ENCODE measurements around the gene POU6F1.
A peak's percentile ranks its signal among the peaks of the same experiment; 100 is the strongest.
"Not testable (repeated sequence)": the region's sequence is repeated elsewhere in the genome, so short reads cannot be mapped to it uniquely, and the experiment has no call there.

Gene POU6F1

DNA sequence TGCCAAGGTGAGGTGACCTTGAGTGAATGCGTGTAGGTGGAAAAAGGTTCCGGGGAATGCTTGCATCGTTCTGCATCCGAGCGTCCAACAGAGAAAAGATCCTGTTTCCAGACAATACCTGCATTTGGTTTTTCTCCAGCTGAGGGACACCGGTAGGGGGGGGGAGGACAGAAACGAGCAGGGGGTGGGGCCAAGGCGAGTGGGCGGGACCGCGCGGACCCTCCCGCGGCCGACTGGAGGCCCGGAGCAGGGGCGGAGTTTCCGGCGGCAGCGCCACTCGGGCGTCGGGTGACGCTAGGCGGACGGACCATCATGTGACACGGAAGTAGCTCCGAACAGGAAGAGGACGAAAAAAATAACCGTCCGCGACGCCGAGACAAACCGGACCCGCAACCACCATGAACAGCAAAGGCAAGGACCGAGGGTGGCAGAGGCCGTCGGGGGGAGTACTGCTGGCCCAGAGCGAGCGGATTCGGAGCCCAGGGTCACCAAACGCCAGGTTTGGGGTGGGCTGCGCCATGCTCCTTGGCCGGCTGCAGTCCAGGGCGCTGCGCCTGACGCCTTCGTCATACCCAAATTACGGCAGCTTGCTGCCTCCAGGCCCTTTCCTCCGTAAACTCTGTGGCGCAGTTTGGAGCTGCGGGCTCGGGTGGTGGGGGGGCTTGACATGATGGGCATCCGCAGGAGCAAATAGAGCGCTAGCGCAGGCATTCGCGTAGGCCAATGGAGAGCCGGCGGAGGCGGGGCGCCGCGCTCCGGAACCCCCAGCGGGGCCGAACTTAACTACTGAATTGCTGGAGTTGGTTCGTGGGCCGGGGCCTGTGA, 20.9 kb upstream of the POU6F1 start, which contains the start of gene DAZAP2:
Gene DAZAP2, plus strand, starts transcription at position 317 of the 825 bp plus-strand sequence. Its CDS starts 82 bp downstream, at position 399.
- Mint-ChIP-seq H3K9me3 (no peaks in the 10 kb centered on the region), H3K4me1 (peaks cover 44% of the 10 kb centered on the region), H3K4me3 (peak within 1 kb of the TSS; percentile 96), H3K36me3 (peaks cover 7% of the 10 kb centered on the region), H3K27ac (peak within 1 kb of the TSS; percentile 98), H3K27me3 (no peaks in the 10 kb centered on the region)

DNA sequence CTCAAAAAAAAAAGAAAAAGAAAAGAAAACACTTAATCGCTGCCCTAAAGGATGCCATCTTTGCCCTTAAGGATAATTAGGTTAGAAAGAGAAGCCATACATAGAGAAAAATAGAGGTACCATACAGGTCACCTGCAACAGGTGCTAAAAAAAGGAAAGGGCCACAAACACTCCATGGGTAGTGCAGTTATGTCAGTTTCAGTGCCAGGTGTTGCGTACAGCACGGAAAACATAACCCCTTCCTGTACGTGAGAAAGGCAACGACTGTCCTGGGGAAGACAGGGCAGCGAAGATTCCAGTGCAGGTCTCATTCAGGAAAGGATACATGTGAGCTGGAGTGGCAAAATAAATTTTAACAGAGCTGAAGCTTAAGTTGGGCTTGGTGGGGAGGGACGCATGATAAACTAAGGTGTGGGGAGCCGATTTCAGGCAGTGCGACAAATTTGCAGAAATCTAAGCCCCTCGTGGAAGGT, 20.2 kb upstream of the POU6F1 start:
- Mint-ChIP-seq H3K27ac (peak overlapping the region; percentile 98), H3K9me3 (no peaks in the 10 kb centered on the region), H3K4me1 (peaks cover 42% of the 10 kb centered on the region), H3K27me3 (no peaks in the 10 kb centered on the region), H3K4me3 (peak overlapping the region; percentile 96), H3K36me3 (peaks cover 6% of the 10 kb centered on the region)

DNA sequence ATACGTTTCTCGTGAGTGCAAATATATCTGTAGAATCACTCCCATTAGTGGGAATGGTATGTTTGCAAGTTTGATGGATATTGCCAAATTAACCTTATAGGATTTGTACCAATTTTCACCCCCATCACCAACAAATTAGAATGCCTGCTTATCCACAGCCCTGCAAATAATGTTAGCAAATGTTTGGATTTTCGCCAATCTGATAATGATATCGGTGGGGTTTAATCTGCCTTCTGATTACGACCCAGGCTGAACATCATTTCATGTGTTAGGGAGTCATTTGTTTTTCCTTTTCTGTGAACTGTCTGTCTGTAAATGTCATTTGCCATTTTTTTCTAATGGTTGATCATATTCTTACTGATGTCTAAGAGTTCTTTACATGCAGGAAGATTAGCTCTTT, 16.7 kb upstream of the POU6F1 start:
- H3K27ac Mint-ChIP-seq = no peak overlapping the region
- H3K4me1 Mint-ChIP-seq = peaks cover 10% of the 10 kb centered on the region
- H3K27me3 Mint-ChIP-seq = no peaks in the 10 kb centered on the region
- no peak overlapping the region for H3K4me3 Mint-ChIP-seq
- no peaks in the 10 kb centered on the region for H3K36me3 Mint-ChIP-seq
- no peaks in the 10 kb centered on the region for H3K9me3 Mint-ChIP-seq

DNA sequence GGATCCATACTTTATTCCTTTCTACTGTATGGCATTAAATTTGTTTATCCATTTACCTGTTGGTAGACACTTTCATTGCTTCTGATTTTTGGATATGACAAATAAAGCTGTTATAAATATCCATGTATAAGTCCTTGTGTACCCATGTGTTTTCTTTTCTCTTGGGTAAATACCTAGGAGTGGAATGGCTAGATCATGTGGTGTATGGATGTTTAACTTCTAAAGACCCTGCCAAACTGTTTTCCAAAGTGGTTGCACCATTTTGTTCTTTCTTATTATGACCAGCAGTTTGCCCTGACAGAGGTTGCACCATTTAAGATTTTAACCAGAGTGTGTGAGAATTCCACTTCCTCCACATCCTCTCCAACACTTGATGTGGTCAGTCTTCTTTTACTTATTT, 14.8 kb upstream of the POU6F1 start:
- H3K4me3 Mint-ChIP-seq = no peak overlapping the region
- H3K4me1 Mint-ChIP-seq = peaks cover 5% of the 10 kb centered on the region
- H3K27me3 Mint-ChIP-seq = no peaks in the 10 kb centered on the region
- no peak overlapping the region for H3K27ac Mint-ChIP-seq
- no peaks in the 10 kb centered on the region for H3K36me3 Mint-ChIP-seq
- no peaks in the 10 kb centered on the region for H3K9me3 Mint-ChIP-seq

DNA sequence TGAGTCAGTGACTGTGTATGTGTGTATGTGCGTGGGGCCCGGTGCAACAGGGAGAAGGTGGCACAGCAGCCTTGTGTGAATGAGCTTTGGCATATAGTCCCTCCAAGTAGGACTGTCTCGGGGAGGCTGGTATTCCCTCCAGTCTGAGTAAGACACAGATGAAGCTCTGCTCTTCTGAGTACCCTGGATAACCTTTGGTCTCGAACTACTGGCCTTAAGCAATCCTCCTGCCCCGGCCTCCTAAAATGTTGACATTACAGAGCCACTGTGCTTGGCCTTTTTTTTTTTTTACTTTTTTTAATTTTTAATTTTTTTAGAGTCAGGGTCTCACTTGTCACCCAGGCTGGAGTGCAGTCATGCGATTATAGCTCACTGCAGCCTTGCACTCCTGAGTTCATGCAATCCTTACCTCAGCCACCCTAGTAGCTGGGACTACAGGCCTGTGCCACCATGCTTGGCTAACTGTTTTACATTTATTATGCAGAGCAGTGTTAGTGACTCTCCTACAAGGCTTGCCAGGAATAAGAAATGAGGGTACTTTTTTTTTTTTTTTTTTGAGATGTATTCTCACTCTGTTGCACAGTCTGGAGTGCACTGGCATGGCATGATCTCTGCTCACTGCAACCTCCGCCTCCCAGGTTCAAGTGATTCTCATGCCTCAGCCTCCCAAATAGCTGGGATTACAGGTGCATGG, 11.4 kb upstream of the POU6F1 start:
- no peaks in the 10 kb centered on the region for H3K36me3 Mint-ChIP-seq
- no peak overlapping the region for H3K27ac Mint-ChIP-seq
- H3K9me3 Mint-ChIP-seq = no peaks in the 10 kb centered on the region
- peaks cover 10% of the 10 kb centered on the region for H3K4me1 Mint-ChIP-seq
- no peaks in the 10 kb centered on the region for H3K27me3 Mint-ChIP-seq
- no peak overlapping the region for H3K4me3 Mint-ChIP-seq

DNA sequence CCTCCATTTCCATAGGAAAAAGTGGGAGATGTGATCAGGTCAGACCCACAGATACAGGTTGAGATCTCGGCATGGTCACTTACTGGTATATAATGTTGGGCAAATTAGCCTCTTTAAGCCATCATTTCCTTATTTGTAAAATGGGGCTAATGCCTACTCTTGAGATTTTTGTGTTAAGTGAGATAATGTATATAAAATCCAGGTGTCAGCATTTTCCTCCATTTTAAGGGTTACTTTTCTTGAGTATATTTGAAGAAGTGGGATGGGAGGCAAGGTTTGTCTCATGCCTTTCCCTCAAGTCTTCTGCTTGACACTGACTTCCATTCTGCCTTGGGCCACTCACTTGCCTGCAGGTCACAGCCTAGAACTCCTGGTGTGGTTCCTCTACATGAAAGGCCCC, 10.1 kb upstream of the POU6F1 start:
- Mint-ChIP-seq H3K9me3 (no peaks in the 10 kb centered on the region), H3K4me1 (peaks cover 5% of the 10 kb centered on the region), H3K27me3 (no peaks in the 10 kb centered on the region), H3K27ac (no peak overlapping the region), H3K4me3 (no peak overlapping the region), H3K36me3 (no peaks in the 10 kb centered on the region)

DNA sequence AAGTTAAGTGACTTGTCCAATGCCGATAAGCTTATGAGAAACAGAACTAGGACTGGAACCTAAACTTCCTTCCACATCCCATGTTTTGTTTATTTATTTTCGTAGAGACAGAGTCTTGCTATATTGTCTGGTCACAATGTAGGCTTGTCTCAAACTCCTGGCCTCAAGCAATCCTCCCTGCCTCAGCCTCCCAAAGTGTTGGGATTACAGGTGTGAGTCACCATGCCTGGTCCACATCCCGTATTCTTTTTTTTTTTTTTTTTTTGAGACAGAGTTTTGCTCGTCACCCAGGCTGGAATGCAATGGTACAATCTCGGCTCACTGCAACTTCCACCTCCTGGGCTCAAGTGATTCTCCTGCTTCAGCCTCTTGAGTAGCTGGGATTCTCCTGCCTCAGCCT, 9.2 kb upstream of the POU6F1 start:
- H3K27ac Mint-ChIP-seq = not testable (repeated sequence)

DNA sequence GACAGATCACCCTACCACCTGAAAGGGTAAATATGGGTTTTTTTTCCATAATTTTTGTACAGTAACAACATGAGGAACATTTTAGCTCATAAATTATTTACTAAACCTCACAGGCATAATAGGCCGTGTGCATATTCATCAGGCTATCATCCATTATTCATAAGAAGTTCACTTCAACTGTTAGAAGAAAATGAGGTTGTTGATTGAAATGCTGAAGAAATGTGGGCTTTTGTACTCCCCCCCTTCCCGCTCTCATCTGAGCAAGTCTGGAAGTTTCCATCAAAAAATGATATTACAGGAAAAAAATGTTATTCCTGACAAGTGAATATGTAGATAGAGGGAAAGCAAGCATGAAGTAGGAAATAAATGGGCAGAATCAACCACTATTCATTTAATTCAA, 7.9 kb upstream of the POU6F1 start:
- H3K4me3 Mint-ChIP-seq = no peak overlapping the region
- H3K36me3 Mint-ChIP-seq = no peaks in the 10 kb centered on the region
- no peak overlapping the region for H3K27ac Mint-ChIP-seq
- H3K9me3 Mint-ChIP-seq = no peaks in the 10 kb centered on the region
- peaks cover 9% of the 10 kb centered on the region for H3K4me1 Mint-ChIP-seq
- H3K27me3 Mint-ChIP-seq = no peaks in the 10 kb centered on the region

More for the DNA sequence above, 9.2 kb upstream of the POU6F1 start:
- not testable (repeated sequence) for H3K9me3 Mint-ChIP-seq, H3K4me3 Mint-ChIP-seq, H3K27me3 Mint-ChIP-seq, H3K4me1 Mint-ChIP-seq, H3K36me3 Mint-ChIP-seq

DNA sequence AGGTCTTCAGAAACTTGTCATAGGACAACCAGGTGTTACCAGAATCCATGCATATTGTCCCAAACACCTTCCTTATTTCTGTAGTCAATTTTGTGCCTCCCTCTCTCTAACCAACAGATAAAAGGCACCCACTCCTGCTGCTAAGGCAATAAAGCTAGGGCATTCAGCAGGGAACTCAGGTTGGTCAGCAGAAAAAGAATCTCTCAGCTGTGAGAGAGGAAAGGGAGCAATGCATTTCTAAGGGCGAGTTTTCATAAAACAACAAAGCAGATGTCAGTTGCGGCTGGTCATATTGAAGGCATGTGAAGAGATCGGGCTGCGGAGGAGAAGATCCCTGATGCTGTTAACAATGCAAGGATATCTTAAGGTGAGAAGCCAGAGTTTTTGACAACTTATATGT, 7.4 kb upstream of the POU6F1 start:
- Mint-ChIP-seq H3K27me3 (no peaks in the 10 kb centered on the region), H3K4me3 (no peak overlapping the region), H3K9me3 (no peaks in the 10 kb centered on the region), H3K4me1 (peaks cover 9% of the 10 kb centered on the region), H3K27ac (no peak overlapping the region), H3K36me3 (no peaks in the 10 kb centered on the region)

DNA sequence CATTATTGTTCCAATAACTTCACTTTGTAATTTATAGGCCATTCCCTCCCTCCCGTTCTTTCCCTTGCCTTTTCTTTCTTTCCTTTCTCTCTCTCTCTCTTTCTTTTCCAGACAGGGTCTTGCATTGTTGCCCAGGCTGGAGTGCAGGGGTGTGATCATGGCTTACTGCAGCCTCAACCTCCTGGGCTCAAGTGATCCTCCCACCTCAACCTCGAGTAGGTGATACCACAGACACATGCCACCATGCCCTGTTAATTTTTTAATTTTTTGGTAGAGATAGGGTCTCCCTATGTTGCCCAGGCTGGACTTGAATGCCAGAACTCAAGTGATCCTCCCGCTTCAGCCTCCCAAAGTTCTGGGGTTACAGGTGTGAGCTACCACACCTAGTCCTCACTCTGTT, 6.8 kb upstream of the POU6F1 start:
- Mint-ChIP-seq H3K4me1 (peaks cover 14% of the 10 kb centered on the region), H3K27ac (peak overlapping the region; percentile 6), H3K27me3 (no peaks in the 10 kb centered on the region), H3K36me3 (no peaks in the 10 kb centered on the region), H3K9me3 (no peaks in the 10 kb centered on the region), H3K4me3 (no peak overlapping the region)

DNA sequence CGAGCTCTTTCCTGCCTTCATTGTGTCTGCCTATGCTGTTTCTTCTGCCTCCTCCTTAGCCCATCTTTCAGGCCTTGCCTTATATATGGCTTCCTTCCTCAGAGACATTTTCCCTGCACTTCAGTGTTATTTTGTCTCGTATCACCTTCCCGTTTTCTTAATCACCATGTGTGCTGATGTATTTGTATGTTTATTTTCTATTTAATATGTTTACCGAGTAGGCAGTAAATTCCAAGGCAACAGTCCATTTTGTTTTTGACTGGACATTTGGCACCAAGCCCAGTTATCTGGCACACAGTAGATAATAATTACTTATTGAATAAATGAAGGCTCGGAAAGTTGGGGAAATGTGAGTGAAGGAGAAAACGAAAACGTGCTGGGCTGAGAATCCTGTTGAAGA, 4.6 kb upstream of the POU6F1 start:
- Mint-ChIP-seq H3K36me3 (no peaks in the 10 kb centered on the region), H3K4me3 (no peak overlapping the region), H3K27ac (peak overlapping the region; percentile 65), H3K4me1 (peaks cover 28% of the 10 kb centered on the region), H3K9me3 (no peaks in the 10 kb centered on the region), H3K27me3 (no peaks in the 10 kb centered on the region)

DNA sequence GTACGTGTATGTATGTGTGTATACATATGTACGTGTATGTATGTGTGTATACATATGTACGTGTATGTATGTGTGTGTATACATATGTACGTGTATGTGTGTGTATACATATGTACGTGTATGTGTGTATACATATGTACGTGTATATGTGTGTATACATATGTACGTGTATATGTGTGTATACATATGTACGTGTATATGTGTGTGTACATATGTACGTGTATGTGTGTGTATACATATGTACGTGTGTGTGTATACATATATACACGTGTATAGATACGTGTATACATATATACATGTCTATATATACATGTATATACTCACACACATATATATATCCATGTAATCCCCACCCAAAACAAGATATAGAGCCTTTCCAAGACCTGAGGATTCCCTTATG, 2.0 kb upstream of the POU6F1 start:
- H3K27me3 Mint-ChIP-seq, H3K27ac Mint-ChIP-seq, H3K9me3 Mint-ChIP-seq, H3K36me3 Mint-ChIP-seq: not testable (repeated sequence)
- H3K4me1 Mint-ChIP-seq = peaks cover 32% of the 10 kb centered on the region
- H3K4me3 Mint-ChIP-seq = peak overlapping the region; percentile 88

DNA sequence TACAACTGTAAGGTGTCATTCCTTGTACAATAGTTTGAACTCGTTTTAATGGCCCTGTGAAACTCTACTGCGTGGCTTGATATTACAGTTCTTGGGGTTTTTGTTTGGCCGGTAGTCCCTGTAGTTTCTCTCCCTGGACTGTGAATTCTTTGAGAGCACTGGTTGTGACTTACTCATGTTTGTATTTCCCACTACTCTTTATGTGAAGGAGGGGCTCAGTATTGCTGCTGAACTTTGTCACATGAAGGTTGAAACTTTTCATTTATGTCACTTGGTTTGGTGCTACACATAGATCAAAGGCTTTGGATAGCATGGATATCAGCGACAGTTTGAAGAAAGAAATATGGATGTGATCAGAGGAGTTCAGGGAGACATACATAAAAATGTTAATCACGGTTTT, 1.5 kb upstream of the POU6F1 start:
- H3K4me1 Mint-ChIP-seq = peaks cover 29% of the 10 kb centered on the region
- peaks cover 1% of the 10 kb centered on the region for H3K36me3 Mint-ChIP-seq
- peak overlapping the region; percentile 97 for H3K27ac Mint-ChIP-seq
- H3K4me3 Mint-ChIP-seq = peak overlapping the region; percentile 88
- no peaks in the 10 kb centered on the region for H3K9me3 Mint-ChIP-seq
- no peaks in the 10 kb centered on the region for H3K27me3 Mint-ChIP-seq

DNA sequence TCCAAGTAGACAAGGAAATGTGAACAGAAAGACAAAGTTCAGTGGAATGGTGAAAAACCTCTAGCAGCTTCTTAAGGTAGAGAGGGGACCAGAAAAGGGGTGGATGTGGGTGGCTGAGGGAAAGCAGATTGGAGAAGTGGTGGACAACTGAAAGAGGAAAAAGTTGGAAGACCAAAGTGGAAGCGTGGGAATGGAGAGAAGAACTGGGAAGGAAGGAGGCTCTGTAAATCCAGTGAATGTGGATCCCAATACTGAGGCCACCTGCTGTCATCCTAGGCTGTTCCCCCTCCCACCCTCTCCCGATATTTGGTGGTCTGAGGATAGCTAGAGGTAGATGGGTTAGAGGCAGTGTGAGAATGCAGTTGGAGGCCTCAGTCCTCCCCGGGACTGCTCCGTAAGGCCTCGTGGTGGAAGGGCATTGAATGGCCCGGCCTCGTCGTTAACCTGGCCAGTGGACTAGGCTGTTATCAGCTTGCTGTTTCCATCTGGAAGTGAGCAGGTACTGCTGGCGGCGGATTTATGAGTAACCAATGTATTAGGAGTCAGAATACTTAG, 822 bp upstream of the POU6F1 start:
- H3K27me3 Mint-ChIP-seq = no peaks in the 10 kb centered on the region
- H3K36me3 Mint-ChIP-seq = peaks cover 3% of the 10 kb centered on the region
- no peaks in the 10 kb centered on the region for H3K9me3 Mint-ChIP-seq
- peaks cover 29% of the 10 kb centered on the region for H3K4me1 Mint-ChIP-seq
- peak overlapping the region; percentile 97 for H3K27ac Mint-ChIP-seq
- peak overlapping the region; percentile 88 for H3K4me3 Mint-ChIP-seq

DNA sequence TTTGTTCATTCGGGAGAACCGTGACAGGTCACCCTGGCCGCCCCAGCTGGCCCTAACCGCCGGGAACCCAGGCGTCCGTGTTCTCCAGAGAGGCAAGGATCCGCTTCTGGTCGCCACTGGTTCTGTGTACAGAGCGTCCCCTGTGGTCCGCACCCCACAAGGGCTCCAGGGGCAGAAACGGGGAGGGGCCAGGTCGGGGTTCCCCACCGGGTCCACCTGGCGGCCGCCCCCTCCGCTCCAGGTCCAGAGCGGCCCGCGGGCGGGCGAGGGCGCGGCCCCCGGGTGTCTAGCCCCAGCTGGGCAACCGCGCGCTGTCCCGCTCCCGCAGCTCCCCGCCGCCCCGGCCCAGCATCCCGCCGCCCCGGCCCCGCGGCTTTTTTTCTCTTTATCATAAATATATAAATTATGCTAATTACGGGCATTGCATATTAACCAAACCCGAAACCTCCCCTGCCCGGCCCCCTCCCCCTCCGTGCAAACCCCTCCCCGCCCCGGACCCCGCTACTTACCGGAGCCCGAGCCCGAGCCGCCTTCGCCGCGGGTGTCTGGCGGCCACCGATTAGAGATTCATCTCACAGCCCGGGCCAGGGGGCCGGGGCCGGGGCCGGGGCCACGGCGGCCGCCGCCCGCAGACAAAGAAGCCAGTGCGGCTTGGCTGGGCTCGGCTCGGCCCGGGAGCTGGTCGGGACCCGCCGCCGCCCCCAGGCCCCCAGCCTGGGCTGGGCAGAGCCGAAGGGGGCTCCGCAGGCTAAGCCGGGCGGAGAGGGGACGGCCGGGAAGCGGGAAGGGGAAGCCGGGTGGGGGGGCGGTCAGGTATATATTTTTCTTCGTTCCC, 512 bp downstream of the POU6F1 start:
- H3K27me3 Mint-ChIP-seq = no peaks in the 10 kb centered on the region
- H3K36me3 Mint-ChIP-seq = peaks cover 3% of the 10 kb centered on the region
- peaks cover 25% of the 10 kb centered on the region for H3K4me1 Mint-ChIP-seq
- no peaks in the 10 kb centered on the region for H3K9me3 Mint-ChIP-seq
- H3K4me3 Mint-ChIP-seq = peak overlapping the region; percentile 88
- no peak overlapping the region for H3K27ac Mint-ChIP-seq

Measured in activated naive CD4-positive, alpha-beta T cell treated with anti-CD3 and anti-CD28 coated beads, Interleukin-2, amount 50 U/mL, for 24 hours (primary cell).